WTC11 (cell line): ENCODE results near the gene SLC25A17. TPM values are rescaled to one million over a fixed set of nuclear protein-coding genes. Genes with fewer than 3 reads are reported as not detected.

Source experiments
- ATAC-seq: fragments of 200-7000 bp; cut with Tn5 transposase; 2 replicates; pipeline ENCODE4 v1.10.0; 2021; ENCODE audit warnings: mild to moderate bottlenecking, moderate library complexity
- CTCF ChIA-PET: fragments of 300-600 bp; sonication (Branson Sonifier 250); formaldehyde crosslinking; loops from one replicate; lab custom pipeline; 2021; ENCODE audit warnings: antibody characterized with exemption; lab: Charles Lee
- POLR2A ChIA-PET: fragments of 350-600 bp; sonication (Branson Sonifier 250); formaldehyde crosslinking; loops from one replicate; lab custom pipeline; 2021; ENCODE audit warnings: antibody characterized with exemption; lab: Charles Lee
- DNase-seq: peaks from one replicate; pipeline ENCODE4 v3.0.0; 2021; ENCODE audit warnings: low spot score
- H3K27ac Mint-ChIP-seq: 2 replicates; pipeline ENCODE4 v1.8.0; 2021; ENCODE audit warnings: mixed read lengths
- H3K27me3 Mint-ChIP-seq: 2 replicates; pipeline ENCODE4 v1.8.0; 2021; ENCODE audit warnings: low read depth, mild to moderate bottlenecking, moderate library complexity, mixed read lengths
- H3K36me3 Mint-ChIP-seq: 2 replicates; pipeline ENCODE4 v1.8.0; 2021; ENCODE audit warnings: mixed read lengths
- H3K4me1 Mint-ChIP-seq: 2 replicates; pipeline ENCODE4 v1.8.0; 2022; ENCODE audit warnings: mixed read lengths
- H3K4me3 Mint-ChIP-seq: 2 replicates; pipeline ENCODE4 v1.8.0; 2021; ENCODE audit warnings: mild to moderate bottlenecking, moderate library complexity, mixed read lengths
- H3K9me3 Mint-ChIP-seq: 2 replicates; pipeline ENCODE4 v1.8.0; 2021; ENCODE audit warnings: mixed read lengths
- AR ChIP-seq: fragments of 250-450 bp; sonication (Bioruptor Pico); IDR thresholded peaks from 2 replicates; pipeline ENCODE4 v1.9.0; 2021; ENCODE audit warnings: mild to moderate bottlenecking
- CDX4 ChIP-seq: fragments of 250-450 bp; sonication (Bioruptor Pico); IDR thresholded peaks from 2 replicates; pipeline ENCODE4 v1.9.0; 2021; ENCODE audit warnings: moderate library complexity, mild to moderate bottlenecking, inconsistent platforms, borderline replicate concordance
- E2F5 ChIP-seq: sonication (generic); formaldehyde crosslinking; IDR thresholded peaks from 2 replicates; pipeline ENCODE4 v1.8.1; 2022; ENCODE audit warnings: mild to moderate bottlenecking, moderate library complexity, missing genetic modification reagents
- ETV6 ChIP-seq: sonication (generic); formaldehyde crosslinking; IDR thresholded peaks from 2 replicates; pipeline ENCODE4 v1.8.1; 2022; ENCODE audit warnings: mild to moderate bottlenecking, missing genetic modification reagents
- HMGXB4 ChIP-seq: sonication (generic); formaldehyde crosslinking; IDR thresholded peaks from 2 replicates; pipeline ENCODE4 v1.8.1; 2023; ENCODE audit warnings: mild to moderate bottlenecking, moderate library complexity, missing genetic modification reagents
- JAZF1 ChIP-seq: fragments of 250-450 bp; sonication (Bioruptor Pico); IDR thresholded peaks from 2 replicates; pipeline ENCODE4 v1.9.0; 2021; ENCODE audit warnings: moderate library complexity, mild to moderate bottlenecking, inconsistent platforms
- MYBL2 ChIP-seq: sonication (generic); formaldehyde crosslinking; IDR thresholded peaks from 2 replicates; pipeline ENCODE4 v1.8.1; 2023; ENCODE audit warnings: mild to moderate bottlenecking, moderate library complexity, missing genetic modification reagents
- SMAD4 ChIP-seq: sonication (generic); formaldehyde crosslinking; IDR thresholded peaks from 2 replicates; pipeline ENCODE4 v1.8.0; 2022; ENCODE audit warnings: mild to moderate bottlenecking, missing genetic modification reagents
- SOX15 ChIP-seq: fragments of 250-450 bp; sonication (Bioruptor Pico); IDR thresholded peaks from 2 replicates; pipeline ENCODE4 v1.9.0; 2021; ENCODE audit warnings: mild to moderate bottlenecking
- SP1 ChIP-seq: sonication (generic); formaldehyde crosslinking; conservative IDR thresholded peaks from 2 replicates; pipeline ENCODE4 v1.8.1; 2022; ENCODE audit warnings: missing genetic modification reagents
- TCF7 ChIP-seq: sonication (generic); formaldehyde crosslinking; IDR thresholded peaks from 2 replicates; pipeline ENCODE4 v1.8.0; 2022; ENCODE audit warnings: mild to moderate bottlenecking, low read depth, missing genetic modification reagents, moderate library complexity
- ZBTB43 ChIP-seq: sonication (generic); formaldehyde crosslinking; IDR thresholded peaks from 2 replicates; pipeline ENCODE4 v1.8.1; 2023; ENCODE audit warnings: mild to moderate bottlenecking, missing genetic modification reagents
- ZNF281 ChIP-seq: sonication (generic); formaldehyde crosslinking; IDR thresholded peaks from 2 replicates; pipeline ENCODE4 v1.8.0; 2023; ENCODE audit warnings: mild to moderate bottlenecking, missing genetic modification reagents
- ZNF317 ChIP-seq: sonication (generic); formaldehyde crosslinking; IDR thresholded peaks from 2 replicates; pipeline ENCODE4 v1.8.1; 2023; ENCODE audit warnings: low read depth, mild to moderate bottlenecking, moderate library complexity, missing genetic modification reagents, borderline replicate concordance
- ZNF423 ChIP-seq: fragments of 250-450 bp; sonication (Bioruptor Pico); IDR thresholded peaks from 2 replicates; pipeline ENCODE4 v2.1.2; 2022; ENCODE audit warnings: mild to moderate bottlenecking, moderate library complexity
- total RNA-seq: library from RNA; stranded (reverse); gene quantifications from 3 replicates; pipeline ENCODE4 v1.2.3, GENCODE V29; 2021

SLC25A17 gene
- total RNA-seq, 1 experiment from 2014 or later, result 29.6 TPM

GRCh38 chr22:40727964-40728615 is 91.1 kb downstream of the SLC25A17 start (continued):
- TF ChIP-seq HMGXB4 (no peak), ZBTB43 (no peak), ZNF317 (CRISPR knock-in tag) (no peak), SOX15 (CRISPR knock-in tag) (no peak)
- TF ChIP-seq, all 79 proteins: peak for 0

GRCh38 chr22:40727070-40727963 is 91.8 kb downstream of the SLC25A17 start:
- CTCF ChIA-PET, result interaction anchor here (1.3 to 1.7 kb wide), 2 partner anchors 44 kb away, joined by 4 to 9 read pairs; no protein-coding TSS in a partner anchor
- peaks cover 2% of the 10 kb centered on the region; the same call in 1 of the 2 replicates for H3K36me3 Mint-ChIP-seq
- ATAC-seq, result no peak
- H3K9me3 Mint-ChIP-seq, result peaks cover 13% of the 10 kb centered on the region
- POLR2A ChIA-PET, result interaction anchor here (0.9 to 1.1 kb wide), 3 partner anchors 20 to 44 kb away, joined by 3 read pairs; no protein-coding TSS in a partner anchor
- TF ChIP-seq ZBTB43 (no peak), JAZF1 (CRISPR knock-in tag) (no peak), AR (no peak), ETV6 (CRISPR knock-in tag) (no peak), E2F5 (CRISPR knock-in tag) (no peak), TCF7 (no peak), CDX4 (CRISPR knock-in tag) (no peak), SP1 (no peak), MYBL2 (CRISPR knock-in tag) (no peak), ZNF281 (CRISPR knock-in tag) (no peak), ZNF423 (CRISPR knock-in tag) (no peak), SMAD4 (CRISPR knock-in tag) (no peak)
- H3K4me3 Mint-ChIP-seq, result peak overlapping the region; percentile 5; the same call in 1 of the 2 replicates
- no peak for DNase-seq
- no peaks in the 10 kb centered on the region for H3K27me3 Mint-ChIP-seq
- peak overlapping the region; percentile 46 for H3K27ac Mint-ChIP-seq
- peaks cover 44% of the 10 kb centered on the region for H3K4me1 Mint-ChIP-seq
